GM12878 (cell line): ENCODE results near the gene LRRC15.

Source experiments
- CTCF ChIP-seq, 3 experiments: IDR thresholded peaks in 2 of 3; conservative IDR thresholded peaks in 1 of 3; 2 replicates each; pipeline ENCODE4 v1.5.1; 2011; ENCODE audit warnings: low read depth in 3 of 3, low read length in 3 of 3, mild to moderate bottlenecking in 3 of 3, control low read depth in 2 of 3, moderate library complexity in 2 of 3, inconsistent platforms in 1 of 3, mixed read lengths in 1 of 3; ENCODE audit not compliant: control insufficient read depth in 2 of 3, insufficient read depth in 1 of 3; ENCODE audit errors: extremely low read depth in 1 of 3
- KAT2A ChIP-seq: conservative IDR thresholded peaks from 2 replicates; pipeline ENCODE4 v1.6.1; 2011; ENCODE audit warnings: low read depth, low read length; ENCODE audit not compliant: control insufficient read depth
- POLR2A ChIP-seq: IDR thresholded peaks from 2 replicates; pipeline ENCODE4 v1.6.1; 2011; ENCODE audit warnings: low read depth, mild to moderate bottlenecking, low read length
- RAD21 ChIP-seq: IDR thresholded peaks from 2 replicates; pipeline ENCODE4 v1.6.1; 2011; ENCODE audit warnings: mild to moderate bottlenecking, low read depth, low read length, moderate library complexity; ENCODE audit not compliant: insufficient read depth
- SMC3 ChIP-seq: IDR thresholded peaks from 2 replicates; pipeline ENCODE4 v1.6.1; 2011; ENCODE audit warnings: low read length, improper control_type of control experiment, borderline replicate concordance
- SUZ12 ChIP-seq: fragments of 200-600 bp; sonication (generic); IDR thresholded peaks from one replicate; pipeline ENCODE4 v1.6.1; 2018; ENCODE audit warnings: antibody characterized with exemption, mild to moderate bottlenecking; ENCODE audit not compliant: unreplicated experiment
- ZBTB33 ChIP-seq: fragments of 450-650 bp; IDR thresholded peaks from 2 replicates; pipeline ENCODE4 v1.6.1; 2017; ENCODE audit warnings: mild to moderate bottlenecking

GRCh38 chr3:194397757-194398312 is 28.3 kb upstream of the LRRC15 start:
- TF ChIP-seq RAD21: no peak
- no peak for TF ChIP-seq SUZ12
- TF ChIP-seq ZBTB33: no peak
- TF ChIP-seq CTCF (IDR thresholded peaks at IDR 0.05 in 2 of 3, conservative IDR thresholded peaks at IDR 0.05 in 1 of 3; ENCODE audit: control insufficient read depth in 2 of 3, extremely low read depth in 1 of 3, insufficient read depth in 1 of 3, low read depth in 3 of 3, low read length in 3 of 3): no peak
- TF ChIP-seq KAT2A: no peak
- no peak for TF ChIP-seq POLR2A
- no peak for TF ChIP-seq SMC3
